Measurements from ENCODE around the gene DDX24. TPM values are rescaled to one million over a fixed set of nuclear protein-coding genes. Genes with fewer than 3 reads are reported as not detected.
A peak's percentile ranks its signal among the peaks of the same experiment; 100 is the strongest.

DDX24 gene
- total RNA-seq, 1 experiment from 2014 or later = 162 TPM

GRCh38 chr14:94115058-94115591 is 34.1 kb upstream of the DDX24 start:
- DNase-seq (ENCODE audit: low spot score) = no peak

DNA sequence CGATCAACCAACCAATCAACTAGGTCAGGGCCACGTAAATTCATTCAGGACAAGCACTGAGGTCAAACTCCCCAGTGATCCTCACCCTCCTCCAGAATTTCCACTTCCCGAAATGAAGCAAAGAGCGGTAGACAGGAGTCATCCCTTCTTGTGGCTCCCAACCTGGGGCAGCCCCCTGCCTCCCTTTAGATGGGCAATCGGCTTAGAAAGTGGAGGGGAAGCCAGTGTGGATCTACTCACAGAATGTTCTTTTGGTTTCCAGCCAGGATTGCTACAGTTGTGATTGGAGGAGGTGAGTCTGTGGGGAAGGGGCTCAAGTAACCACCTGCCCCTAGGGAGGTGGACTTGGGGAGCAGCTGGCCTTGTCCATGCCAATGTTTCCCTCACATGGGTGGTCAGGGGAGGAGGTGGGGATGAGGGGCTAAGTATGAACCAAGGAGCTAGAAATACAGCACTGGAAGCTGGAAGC is 33.6 kb upstream of the DDX24 start:
- DNase-seq (ENCODE audit: low spot score) = no peak

DNA sequence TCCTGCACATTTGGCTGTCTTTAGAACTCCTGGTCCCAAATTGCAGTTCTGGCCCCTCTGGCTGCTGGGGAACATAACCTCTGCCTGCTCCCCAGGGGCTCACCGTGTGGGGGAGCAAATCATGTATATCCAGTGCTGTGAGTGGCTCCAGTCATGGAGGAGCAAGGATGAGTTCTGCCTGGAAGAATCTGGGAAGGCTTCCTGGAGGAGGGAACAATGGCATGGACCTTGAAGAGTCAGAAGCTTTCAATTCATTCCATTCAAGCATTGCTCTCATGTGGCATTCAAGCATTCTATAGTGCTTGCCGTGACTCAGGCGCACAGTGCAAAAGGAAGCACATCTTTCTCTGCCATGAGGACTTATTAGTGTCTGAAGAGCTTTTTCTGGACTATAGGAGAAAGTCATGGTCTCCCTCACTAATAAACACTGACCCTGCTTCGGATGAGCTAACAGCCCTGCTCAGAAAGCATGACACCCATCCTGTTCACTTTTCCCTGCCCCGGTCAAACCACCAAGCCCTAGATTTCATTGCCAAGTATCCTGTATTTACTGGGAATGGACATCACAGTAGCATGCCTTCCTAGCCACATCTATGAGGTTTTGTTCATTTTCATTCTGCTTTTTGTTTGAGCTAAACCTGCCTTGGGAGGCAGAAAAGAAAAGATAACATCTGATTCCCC is 33.0 kb upstream of the DDX24 start:
- DNase-seq (ENCODE audit: low spot score) = no peak

GRCh38 chr14:94113490-94113889 is 32.5 kb upstream of the DDX24 start:
- no peak for DNase-seq (ENCODE audit: low spot score)

DNA sequence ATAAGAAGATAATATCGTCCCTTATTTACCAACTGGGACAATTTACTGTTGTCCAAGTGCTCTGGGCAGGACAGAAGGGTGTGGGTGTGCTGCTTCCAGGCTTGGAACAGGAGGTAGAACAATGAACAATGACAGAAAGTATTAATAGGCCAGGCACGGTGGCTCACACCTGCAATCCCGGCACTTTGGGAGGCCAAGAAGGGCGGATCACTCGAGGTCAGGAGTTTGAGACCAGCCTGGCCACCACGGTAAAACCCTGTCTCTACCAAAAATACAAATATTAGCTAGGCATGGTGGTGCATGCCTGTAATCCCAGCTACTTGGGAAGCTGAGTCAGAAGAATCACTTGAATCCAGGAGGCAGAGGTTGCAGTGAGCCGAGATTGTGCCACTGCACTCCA is 32.1 kb upstream of the DDX24 start:
- no peak for DNase-seq (ENCODE audit: low spot score)

GRCh38 chr14:94112513-94113063 is 31.6 kb upstream of the DDX24 start:
- DNase-seq (ENCODE audit: low spot score) = no peak

DNA sequence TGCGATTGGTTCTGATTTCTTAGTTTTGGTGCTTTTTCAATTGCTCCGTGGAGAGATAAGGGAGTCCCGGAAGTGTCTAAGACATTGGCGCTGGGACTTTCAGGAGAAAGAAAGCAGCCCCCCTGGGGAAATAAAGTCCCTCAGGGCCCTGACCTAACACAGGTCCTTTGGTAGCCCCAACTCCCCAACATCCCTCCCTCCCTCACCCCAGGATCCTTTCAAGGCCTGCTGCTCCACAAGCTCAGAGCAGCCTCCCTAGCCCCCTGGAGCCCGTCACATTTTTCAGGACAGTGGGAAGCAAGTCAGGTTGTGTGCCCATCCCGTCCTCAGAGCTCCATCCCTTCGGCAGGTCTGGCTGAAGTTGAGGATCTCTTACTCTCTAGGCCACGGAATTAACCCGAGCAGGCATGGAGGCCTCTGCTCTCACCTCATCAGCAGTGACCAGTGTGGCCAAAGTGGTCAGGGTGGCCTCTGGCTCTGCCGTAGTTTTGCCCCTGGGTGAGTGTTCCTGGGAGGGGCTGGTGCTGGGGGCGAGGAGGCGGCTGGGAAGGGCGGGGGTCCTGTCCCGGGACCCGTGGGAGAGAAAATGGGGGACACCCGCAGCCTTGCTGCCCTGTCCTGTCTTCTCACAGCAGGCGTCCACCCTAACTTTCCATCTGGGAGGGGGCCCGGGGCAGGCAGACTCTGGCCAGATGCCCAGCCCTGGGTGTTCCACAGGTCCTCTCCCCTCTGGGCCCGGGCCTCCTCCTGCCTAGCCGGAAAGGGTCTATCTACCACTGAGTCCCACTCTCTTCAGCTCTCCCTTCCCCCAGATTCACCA is 30.5 kb upstream of the DDX24 start:
- no peak for DNase-seq (ENCODE audit: low spot score)

GRCh38 chr14:94110552-94111181 is 29.7 kb upstream of the DDX24 start, which contains the start of gene IFI27:
Gene IFI27, plus strand, starts transcription at chr14:94110736.
- DNase-seq (ENCODE audit: low spot score) = peak; percentile 47

DNA sequence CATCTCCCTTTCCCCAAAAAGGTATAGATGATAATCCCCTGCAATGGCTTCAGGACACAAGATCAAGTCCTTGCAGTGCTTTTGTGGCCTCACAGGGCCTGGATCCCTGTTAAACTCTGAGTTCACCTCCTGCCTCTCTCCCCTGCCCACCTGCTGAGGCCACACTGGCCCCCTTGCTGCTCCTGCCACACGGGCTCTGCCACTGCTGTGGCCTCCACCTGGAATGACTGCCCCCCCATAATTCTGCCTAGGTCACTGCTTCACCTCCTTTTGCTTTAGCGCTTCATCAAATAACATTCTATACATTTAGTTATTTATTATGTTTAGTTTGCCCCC is 28.9 kb upstream of the DDX24 start:
- DNase-seq (ENCODE audit: low spot score) = no peak

DNA sequence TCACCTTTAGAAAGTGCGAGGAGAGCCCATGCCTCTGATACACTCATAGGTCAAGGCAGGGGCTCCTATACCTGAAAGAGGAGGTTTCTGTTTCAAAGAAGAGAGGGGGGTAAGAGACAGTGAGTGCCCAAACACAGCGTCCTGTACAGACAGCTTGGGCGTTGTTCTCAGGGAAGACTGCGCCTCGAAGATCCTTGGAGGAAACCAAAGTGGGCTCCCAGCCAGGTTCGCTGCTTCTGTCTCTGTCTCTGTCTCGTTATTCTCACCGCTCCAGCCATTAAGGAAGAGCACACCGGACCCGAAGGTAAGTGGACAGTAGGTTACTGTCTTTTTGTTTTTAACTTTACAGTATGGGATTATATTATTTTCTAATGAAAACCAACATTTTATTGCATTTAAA is 23.7 kb upstream of the DDX24 start:
- DNase-seq (ENCODE audit: low spot score) = no peak

DNA sequence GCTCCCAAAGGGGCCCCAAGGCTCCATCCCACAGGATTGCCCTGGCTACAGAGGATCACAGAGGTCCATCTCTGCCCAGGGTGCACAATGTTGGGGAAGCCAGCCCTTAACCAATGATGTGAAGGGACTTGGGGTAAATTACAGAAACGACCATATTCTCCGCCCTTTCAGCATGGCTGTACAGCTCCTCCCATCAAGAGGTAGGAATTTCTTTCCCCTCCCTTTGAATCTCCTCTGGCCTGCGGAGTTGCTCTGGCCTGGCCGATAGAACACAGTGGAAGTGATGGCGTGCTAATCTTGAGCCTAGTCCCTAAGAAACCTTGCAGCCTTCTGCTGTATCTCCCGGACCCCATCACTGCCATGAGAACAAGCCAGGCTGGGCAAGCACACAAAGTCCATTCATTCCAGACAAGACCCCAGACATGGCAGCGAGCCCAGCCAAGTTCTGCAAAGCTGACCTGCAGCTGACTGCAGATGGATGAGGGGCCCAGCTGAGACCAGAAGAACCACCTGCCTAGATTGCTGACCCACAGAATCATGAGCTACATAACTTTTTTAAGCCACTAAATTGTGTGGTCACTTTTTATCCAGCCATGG is 22.6 kb upstream of the DDX24 start:
- no peak for DNase-seq (ENCODE audit: low spot score)

GRCh38 chr14:94102768-94103482 is 21.9 kb upstream of the DDX24 start:
- DNase-seq (ENCODE audit: low spot score) = no peak

DNA sequence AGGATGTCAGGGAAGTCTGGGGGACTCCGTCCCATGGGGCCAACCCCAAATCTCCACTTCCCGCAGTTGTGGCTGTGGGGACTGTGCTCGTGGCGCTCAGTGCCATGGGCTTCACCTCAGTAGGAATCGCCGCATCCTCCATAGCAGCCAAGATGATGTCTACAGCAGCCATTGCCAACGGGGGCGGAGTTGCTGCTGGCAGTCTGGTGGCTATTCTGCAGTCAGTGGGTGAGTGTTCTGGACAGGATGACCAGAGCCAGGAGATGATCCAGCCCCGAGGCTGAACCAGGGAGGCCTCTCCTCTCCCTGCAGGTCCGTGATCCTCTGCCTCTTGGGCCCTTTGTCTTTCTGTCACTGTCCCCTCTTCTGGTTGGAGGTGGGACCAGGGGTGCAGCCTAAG is 20.7 kb upstream of the DDX24 start:
- DNase-seq (ENCODE audit: low spot score) = no peak

- peak; percentile 66 for DNase-seq (ENCODE audit: low spot score)
These were observed 19.8 kb upstream of the DDX24 start for GRCh38 chr14:94100847-94101246.

DNA sequence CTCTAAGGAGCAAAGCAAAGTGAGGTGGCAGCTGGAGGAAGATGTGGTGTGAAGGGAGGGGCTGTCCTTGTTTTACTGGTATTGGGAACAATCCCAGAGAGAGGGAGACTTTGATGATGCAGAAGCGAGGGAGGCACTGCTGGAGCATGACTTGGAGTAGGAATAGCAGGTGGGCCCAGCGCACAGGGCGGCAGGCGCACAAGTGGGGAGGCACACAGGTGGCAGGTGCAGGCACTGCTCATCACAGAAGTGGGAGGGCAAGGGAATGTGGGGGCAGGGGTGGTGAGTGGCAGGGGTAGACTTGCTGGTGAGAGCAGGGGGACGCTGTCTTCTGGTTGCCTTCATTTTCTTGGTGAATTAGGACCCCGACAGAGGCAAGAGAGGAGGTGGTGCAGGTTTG is 18.0 kb upstream of the DDX24 start:
- DNase-seq (ENCODE audit: low spot score) = no peak

DNA sequence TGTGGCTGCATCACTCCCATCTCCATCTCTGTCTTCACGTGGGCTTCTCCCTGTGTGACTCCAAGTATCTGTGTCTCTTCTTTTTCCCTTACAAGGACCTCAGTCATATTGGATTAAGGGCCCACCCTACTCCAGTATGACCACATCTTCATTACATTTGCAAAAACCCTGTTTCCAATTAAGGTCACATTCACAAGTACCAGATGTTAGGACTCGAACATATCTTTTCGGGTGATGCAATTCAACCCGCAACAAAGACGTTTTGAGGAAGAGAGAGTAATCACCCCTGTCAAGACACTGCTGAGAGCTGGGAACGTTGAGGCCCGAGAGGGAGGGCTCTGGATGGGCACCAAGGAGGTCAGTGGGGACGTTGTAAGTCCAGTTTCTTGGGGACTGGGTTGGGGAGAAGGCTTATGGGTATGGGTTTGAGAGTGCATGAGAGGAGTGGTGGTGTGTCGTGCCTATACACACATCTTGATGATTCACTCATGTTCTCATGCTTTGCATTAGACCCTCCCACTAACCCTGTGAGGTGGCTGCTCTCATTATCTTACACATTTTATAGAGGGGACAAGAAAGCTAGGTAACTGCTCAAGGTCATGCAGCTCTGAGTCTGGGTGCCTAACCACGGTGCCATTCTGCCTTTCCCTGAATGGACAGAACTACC is 17.5 kb upstream of the DDX24 start:
- DNase-seq (ENCODE audit: low spot score) = no peak

GRCh38 chr14:94097091-94097490 is 16.1 kb upstream of the DDX24 start:
- no peak for DNase-seq (ENCODE audit: low spot score)

GRCh38 chr14:94093418-94093817 is 12.4 kb upstream of the DDX24 start:
- no peak for DNase-seq (ENCODE audit: low spot score)

DNA sequence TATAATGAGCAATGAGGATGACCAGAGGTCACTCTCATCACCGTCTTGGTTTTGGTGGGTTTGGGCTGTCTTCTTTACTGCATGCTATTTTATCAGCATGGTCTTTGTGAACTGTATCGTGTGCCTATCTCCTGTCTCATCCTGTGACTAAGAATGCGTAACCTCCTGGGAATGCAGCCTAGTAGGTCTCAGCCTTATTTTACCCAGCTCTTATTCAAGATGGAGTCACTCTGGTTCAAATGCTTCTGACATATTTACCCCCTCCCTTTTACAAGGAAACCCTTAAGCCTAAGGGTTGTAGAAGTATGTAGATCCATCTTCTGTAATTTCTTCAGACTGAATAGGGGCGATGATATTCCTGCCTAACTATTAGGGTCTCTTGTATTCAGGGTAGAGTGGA is 8.5 kb upstream of the DDX24 start:
- DNase-seq (ENCODE audit: low spot score) = peak; percentile 27

DNA sequence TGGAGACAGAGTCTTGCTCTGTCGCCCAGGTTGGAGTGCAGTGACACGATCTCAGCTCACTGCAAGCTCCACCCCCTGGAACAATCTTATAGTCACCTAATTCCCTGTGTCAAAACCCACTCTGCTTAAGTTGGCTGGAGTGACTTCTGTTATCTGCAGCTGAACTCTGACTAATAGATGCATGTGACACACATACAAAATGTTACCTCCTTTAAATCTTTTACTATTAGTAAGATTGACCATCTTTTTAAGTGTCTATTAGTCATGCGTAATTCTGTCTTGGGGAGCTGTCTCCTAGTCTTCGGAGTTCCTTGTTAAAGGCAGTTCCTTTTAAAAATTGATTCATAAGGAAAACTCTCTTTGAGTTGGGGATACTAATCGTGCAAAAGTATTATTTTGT is 7.5 kb upstream of the DDX24 start:
- DNase-seq (ENCODE audit: low spot score) = peak; percentile 48

GRCh38 chr14:94087891-94088290 is 6.9 kb upstream of the DDX24 start:
- DNase-seq (ENCODE audit: low spot score) = no peak
